Amygdala (tissue), 56 donors: Measurements from ENCODE around the gene SORBS2.

Experiments
- DNase-seq, 56 donors: peaks; one replicate each; lab custom pipeline; 2025; lab: John Stamatoyannopoulos, UW

SORBS2 gene

GRCh38 chr4:185695743-185696142 lies 116.3 kb downstream of the SORBS2 start:
- peak in 3 of 56 donors; percentile 4 to 13 (median 8) for DNase-seq

DNA sequence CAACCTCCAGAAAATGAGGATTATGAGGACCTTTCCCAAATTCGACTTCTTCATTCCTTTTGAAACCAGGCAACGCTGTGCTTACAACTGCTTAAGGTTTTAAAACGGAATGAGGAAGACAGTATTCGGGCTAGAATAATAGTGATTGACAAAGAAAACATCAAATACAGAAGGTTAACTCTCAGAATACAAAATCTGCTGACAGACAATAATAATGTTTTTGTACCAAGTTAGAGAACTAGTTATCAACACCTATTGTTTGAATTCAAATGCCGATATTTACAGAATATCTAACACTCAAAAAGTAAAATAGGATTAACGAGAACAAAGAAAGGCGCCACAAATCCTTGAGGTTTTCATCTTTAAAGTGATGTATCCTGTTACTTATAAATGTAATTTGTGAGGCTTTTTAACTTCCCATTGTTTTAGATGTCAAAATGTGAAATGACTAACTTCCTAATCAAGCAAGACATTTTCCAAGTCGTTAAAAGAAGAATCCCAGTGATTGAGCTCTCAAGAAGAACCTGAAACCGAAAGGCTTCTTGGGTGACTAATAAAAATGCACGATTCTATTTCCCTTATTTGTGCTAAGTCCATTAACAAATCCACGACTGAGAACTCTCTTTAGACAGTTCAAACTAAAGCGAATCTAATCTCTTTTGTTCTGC lies 118.3 kb downstream of the SORBS2 start:
- no peak for DNase-seq

GRCh38 chr4:185689407-185689806 lies 122.6 kb downstream of the SORBS2 start:
- DNase-seq = no peak

DNA sequence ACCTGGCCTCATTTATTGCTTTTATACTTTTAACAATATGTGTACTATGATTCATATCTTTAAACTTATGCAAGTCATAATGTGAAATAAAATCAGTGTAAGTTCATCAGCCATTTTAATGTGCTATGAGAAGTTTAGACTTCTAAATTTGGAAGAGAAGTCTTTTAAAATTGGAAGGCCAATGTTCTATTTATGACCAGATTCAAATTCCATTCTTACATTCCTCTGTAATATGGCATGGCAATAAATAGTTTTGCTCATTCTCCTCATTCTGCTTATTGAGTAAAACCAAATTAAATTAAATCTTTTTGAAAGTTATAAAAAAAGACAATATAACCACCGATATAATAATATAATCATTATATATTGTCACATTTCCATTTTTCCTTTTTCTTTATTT lies 126.2 kb downstream of the SORBS2 start:
- DNase-seq = no peak

DNA sequence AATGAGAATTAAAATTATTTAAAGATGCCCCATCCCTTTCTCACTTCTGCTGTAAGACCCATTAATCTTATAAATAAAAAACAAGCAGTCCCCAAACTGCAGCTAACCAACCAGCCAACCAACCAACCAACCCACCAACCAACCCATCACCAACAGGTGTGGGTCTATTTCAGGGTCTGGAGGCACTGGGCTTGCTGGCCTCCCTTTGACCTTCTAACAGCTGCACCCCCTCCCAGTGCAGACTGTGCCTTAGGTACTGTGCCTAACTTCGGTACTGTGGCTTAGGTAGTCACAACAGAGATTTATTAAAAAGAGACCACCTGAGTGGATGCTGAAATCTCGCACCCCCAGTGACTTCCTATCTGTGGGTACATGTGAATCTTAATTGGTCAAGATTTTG lies 128.1 kb downstream of the SORBS2 start:
- DNase-seq = no peak

DNA sequence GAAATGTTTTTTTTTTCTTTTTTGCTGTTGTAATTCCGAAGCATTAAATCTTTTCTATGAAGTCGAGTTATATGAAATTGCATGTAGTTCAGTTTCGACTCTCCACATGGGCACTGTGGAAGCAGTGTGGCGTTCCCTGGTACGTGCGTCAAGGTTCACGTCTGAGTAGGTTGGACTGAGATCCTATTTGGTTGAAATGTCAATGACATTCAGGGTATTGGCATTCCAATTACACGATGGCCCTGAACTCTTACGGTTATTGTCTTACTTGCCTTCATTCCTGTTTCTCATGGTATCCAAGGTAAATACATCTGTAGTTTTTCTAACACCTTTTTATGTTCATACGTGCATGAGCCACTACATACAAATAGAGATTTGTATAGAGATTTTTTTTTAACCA lies 128.8 kb downstream of the SORBS2 start:
- no peak for DNase-seq

GRCh38 chr4:185682236-185682635 lies 129.8 kb downstream of the SORBS2 start:
- DNase-seq = no peak

DNA sequence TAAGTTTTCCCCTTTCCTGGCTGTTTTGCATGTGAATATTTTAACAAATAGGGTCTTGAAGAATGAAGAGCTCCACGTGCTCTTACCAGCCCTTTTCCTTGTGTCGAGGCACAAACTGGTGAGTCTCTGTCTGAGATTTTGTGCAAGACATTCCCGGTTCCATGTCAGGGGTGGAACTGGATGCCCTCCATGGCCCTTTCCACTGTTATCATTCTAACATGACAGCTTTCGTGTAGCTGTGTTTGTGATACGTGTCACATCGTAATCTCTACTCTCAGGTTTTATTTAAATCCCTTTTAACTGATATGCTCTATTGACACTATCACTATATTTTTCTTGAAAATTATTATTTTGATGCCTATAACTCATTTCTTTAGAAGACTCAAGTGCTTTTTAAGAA lies 130.4 kb downstream of the SORBS2 start:
- DNase-seq = no peak

DNA sequence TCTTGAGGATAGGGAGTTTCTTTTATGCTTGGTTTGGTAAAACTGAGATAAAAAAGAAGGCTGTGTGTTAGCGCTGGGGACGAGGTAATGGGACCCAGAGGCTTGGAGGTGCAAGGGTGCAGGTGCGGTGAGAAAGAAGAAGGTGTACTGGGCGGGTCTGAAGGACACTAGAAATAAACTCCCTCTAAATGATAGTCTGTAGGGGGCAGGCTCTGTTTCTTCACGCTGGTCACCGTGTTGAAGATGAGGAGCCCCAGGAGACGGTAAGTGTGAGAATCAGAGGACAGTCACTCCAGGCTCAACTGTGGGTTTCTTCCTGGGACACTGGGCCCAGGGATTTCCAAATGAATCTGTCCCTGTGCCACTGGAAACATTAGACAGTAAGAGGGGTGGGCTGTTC lies 131.4 kb downstream of the SORBS2 start:
- DNase-seq = no peak

GRCh38 chr4:185679523-185679922 lies 132.5 kb downstream of the SORBS2 start:
- no peak for DNase-seq

DNA sequence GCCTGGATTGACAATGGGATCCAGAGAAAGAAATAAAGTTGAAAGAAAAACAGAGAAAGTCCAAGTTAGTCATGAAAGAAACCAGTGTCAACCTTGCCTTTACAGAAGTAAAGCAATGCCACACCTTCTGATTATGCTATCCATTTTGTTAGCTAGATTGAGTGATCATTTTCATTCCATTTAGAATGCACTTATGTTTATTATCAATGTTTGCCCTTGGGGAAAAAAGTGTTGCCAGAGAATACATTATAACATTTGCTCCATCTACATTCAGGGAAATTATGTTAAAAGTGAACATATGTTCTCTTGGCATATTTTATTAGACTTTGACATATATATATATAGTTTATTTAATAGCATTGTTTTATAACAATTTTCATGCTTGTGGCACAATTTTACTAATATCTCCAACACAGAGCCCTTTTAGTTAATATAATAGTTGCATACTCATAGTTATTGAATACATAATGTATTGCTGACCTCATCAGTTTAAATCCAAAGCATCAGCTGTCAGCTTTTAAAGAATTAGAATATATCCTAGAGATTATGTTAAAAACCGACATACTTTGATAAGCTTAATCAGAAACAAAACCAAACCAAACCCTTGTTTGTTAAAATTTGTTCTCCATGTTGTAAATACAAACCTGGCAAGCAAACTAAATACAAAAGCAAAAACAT lies 134.2 kb downstream of the SORBS2 start:
- no peak for DNase-seq

- no peak for DNase-seq
These were observed 139.4 kb downstream of the SORBS2 start for GRCh38 chr4:185672618-185673017.

- no peak for DNase-seq
These were observed 139.8 kb downstream of the SORBS2 start for GRCh38 chr4:185672151-185672550.

- DNase-seq = no peak
These were observed 140.5 kb downstream of the SORBS2 start for GRCh38 chr4:185671496-185671895.

- no peak for DNase-seq
These were observed 140.9 kb downstream of the SORBS2 start for GRCh38 chr4:185671066-185671465.

GRCh38 chr4:185669288-185669687 lies 142.7 kb downstream of the SORBS2 start:
- no peak for DNase-seq

DNA sequence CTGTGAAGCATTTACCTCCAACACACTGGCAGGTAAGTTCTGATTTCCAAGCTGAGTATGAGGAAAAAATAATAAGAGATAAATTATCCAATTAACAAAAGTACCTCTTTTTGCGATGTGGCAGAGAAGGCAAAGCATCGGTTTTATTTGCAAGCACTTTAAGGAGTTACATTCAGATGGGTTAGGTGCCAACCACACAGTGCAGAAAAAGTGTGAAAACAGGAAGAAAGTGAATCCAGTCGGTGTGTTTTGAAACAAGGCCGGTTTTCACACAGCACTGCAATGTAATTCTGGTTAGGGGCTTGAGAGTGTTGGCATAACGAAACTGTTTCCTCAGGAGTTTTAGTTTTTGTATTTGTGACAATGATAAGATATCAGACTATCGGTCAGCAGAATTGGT lies 145.8 kb downstream of the SORBS2 start:
- no peak for DNase-seq

- DNase-seq = no peak
These were observed 146.3 kb downstream of the SORBS2 start for GRCh38 chr4:185665655-185666054.

DNA sequence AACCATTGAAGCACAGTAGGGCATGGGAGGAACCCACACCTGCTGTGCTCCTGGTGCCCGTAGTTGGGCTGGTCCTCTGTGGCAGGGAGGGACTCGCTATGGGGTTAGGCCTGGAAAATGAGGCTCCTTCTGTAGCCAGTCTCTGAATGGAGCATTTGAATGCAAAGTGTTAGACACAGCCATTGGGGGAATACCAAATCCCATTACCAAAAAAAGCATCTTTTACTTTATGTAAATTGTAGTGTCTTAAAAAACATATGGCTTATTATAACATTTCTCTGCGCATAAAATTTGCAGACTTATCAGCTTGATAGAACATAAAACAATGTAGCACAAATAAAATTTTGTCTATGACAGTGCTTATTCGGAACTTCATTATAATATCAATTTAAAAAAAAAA lies 147.5 kb downstream of the SORBS2 start:
- no peak for DNase-seq

GRCh38 chr4:185662030-185662778 lies 149.8 kb downstream of the SORBS2 start:
- DNase-seq = no peak

- DNase-seq = no peak
These were observed 151.7 kb downstream of the SORBS2 start for GRCh38 chr4:185660340-185660739.

- DNase-seq = no peak
These were observed 154.3 kb downstream of the SORBS2 start for GRCh38 chr4:185657699-185658098.
